ENCODE results near the gene DNTT. TPM values are rescaled to one million over a fixed set of nuclear protein-coding genes. Genes with fewer than 3 reads are reported as not detected.
"Not testable (repeated sequence)": the region's sequence is repeated elsewhere in the genome, so short reads cannot be mapped to it uniquely, and the experiment has no call there.

Gene DNTT
- total RNA-seq, 1 donor from 2014 or later = not detected

GRCh38 chr10:96301616-96302015 is 2.6 kb upstream of the DNTT start:
- intact Hi-C loops (cut with DNase I) = no loop called here
- DNase-seq = no peak

GRCh38 chr10:96305019-96305418 is 785 bp downstream of the DNTT start:
- Histone ChIP-seq H3K27me3 (ENCODE audit: low read depth) (no peaks in the 10 kb centered on the region), H3K36me3 (no peaks in the 10 kb centered on the region), H3K4me1 (peaks cover 20% of the 10 kb centered on the region), H3K27ac (no peak overlapping the region), H3K9me3 (no peaks in the 10 kb centered on the region), H3K4me3 (no peak overlapping the region)
- ATAC-seq (no peak), DNase-seq (no peak)
- intact Hi-C loops (cut with DNase I) = no loop called here
- no peak for TF ChIP-seq CTCF (IDR thresholded peaks at IDR 0.05)

More at GRCh38 chr10:96301616-96302015, 2.6 kb upstream of the DNTT start:
- Histone ChIP-seq H3K4me1 (peaks cover 5% of the 10 kb centered on the region), H3K36me3 (no peaks in the 10 kb centered on the region), H3K9me3 (no peaks in the 10 kb centered on the region), H3K4me3 (no peak overlapping the region), H3K27me3 (ENCODE audit: low read depth) (no peaks in the 10 kb centered on the region), H3K27ac (no peak overlapping the region)
- no peak for TF ChIP-seq CTCF (IDR thresholded peaks at IDR 0.05)
- no peak for ATAC-seq

GRCh38 chr10:96306516-96306915 is 2.3 kb downstream of the DNTT start:
- DNase-seq = peak; percentile 55

GRCh38 chr10:96308854-96309253 is 4.6 kb downstream of the DNTT start:
- DNase-seq; H3K36me3 ChIP-seq; H3K9me3 ChIP-seq; ATAC-seq; H3K4me3 ChIP-seq; H3K27ac ChIP-seq; H3K27me3 ChIP-seq (ENCODE audit: low read depth); intact Hi-C loops (cut with DNase I): not testable (repeated sequence)
- peaks cover 24% of the 10 kb centered on the region for H3K4me1 ChIP-seq

More at GRCh38 chr10:96306516-96306915, 2.3 kb downstream of the DNTT start:
- no peak overlapping the region for H3K4me3 ChIP-seq
- no peaks in the 10 kb centered on the region for H3K9me3 ChIP-seq
- no peak for TF ChIP-seq CTCF (IDR thresholded peaks at IDR 0.05)
- peaks cover 24% of the 10 kb centered on the region for H3K4me1 ChIP-seq
- no peak overlapping the region for H3K27ac ChIP-seq
- peak in 1 of 2 donors; percentile 25 for ATAC-seq
- H3K36me3 ChIP-seq = no peaks in the 10 kb centered on the region
- intact Hi-C loops (cut with DNase I) = no loop called here
- H3K27me3 ChIP-seq (ENCODE audit: low read depth) = no peaks in the 10 kb centered on the region

DNA sequence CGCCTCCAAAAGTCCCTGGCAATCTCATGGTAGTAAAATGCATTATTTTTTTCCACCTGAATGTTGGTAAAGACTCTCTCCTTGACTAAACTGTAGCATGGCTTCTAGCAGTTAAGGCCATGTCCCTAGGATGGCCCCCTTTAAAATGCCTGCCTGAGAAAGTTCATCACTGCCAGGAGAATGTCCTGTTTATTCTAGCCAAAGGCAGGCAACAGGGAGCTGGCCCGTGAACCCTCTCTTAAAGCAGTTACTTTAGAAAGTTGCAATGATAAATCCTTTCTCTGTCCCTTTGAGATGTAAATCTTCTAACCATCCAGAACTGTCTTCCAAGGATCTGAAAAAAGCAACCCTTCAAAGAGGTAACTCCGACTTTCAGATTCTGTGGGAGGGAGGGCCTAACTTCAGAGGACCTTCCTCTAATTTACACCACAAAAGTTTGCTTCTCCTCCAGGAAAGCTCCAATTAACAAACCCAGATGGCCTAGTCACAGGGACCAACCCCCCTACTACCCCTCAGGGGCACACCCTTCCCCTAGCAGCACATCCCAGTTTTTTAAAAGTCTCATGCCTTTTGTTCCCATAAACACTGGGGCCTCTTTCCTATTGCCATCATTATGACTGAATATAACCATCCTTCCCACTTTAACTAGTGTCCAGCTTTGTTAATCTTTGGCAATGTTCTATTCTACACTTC is 5.5 kb downstream of the DNTT start:
- intact Hi-C loops (cut with DNase I) = no loop called here
- no peak for TF ChIP-seq CTCF (IDR thresholded peaks at IDR 0.05)
- H3K4me3 ChIP-seq = no peak overlapping the region
- H3K27me3 ChIP-seq (ENCODE audit: low read depth) = no peaks in the 10 kb centered on the region
- ATAC-seq (no peak), DNase-seq (no peak)
- no peaks in the 10 kb centered on the region for H3K9me3 ChIP-seq
- peak overlapping the region; percentile 49 for H3K27ac ChIP-seq
- no peaks in the 10 kb centered on the region for H3K36me3 ChIP-seq
- H3K4me1 ChIP-seq = peaks cover 24% of the 10 kb centered on the region

GRCh38 chr10:96310321-96310669 is 6.1 kb downstream of the DNTT start:
- DNase-seq (no peak), ATAC-seq (no peak)
- H3K27me3 ChIP-seq (ENCODE audit: low read depth) = no peaks in the 10 kb centered on the region
- peaks cover 24% of the 10 kb centered on the region for H3K4me1 ChIP-seq
- TF ChIP-seq CTCF (IDR thresholded peaks at IDR 0.05) = no peak
- no peaks in the 10 kb centered on the region for H3K9me3 ChIP-seq
- no peaks in the 10 kb centered on the region for H3K36me3 ChIP-seq
- intact Hi-C loops (cut with DNase I) = no loop called here
- no peak overlapping the region for H3K4me3 ChIP-seq
- H3K27ac ChIP-seq = no peak overlapping the region
